Nephron (organoid): ENCODE measurements around the gene BUD31.

Experiments used
- H3K27ac Mint-ChIP-seq, 3 experiments: 2 replicates each; pipeline ENCODE4 v1.8.0; 2020; ENCODE audit warnings: mixed read lengths in 3 of 3, mild to moderate bottlenecking in 2 of 3, moderate library complexity in 1 of 3
- H3K27me3 Mint-ChIP-seq: 2 replicates; pipeline ENCODE4 v1.8.0; 2021; ENCODE audit warnings: low read depth, mild to moderate bottlenecking, moderate library complexity, mixed read lengths
- H3K36me3 Mint-ChIP-seq: 2 replicates; pipeline ENCODE4 v1.8.0; 2020; ENCODE audit warnings: low read depth, mixed read lengths
- H3K4me1 Mint-ChIP-seq: 2 replicates; pipeline ENCODE4 v1.8.0; 2020; ENCODE audit warnings: mixed read lengths
- H3K4me3 Mint-ChIP-seq, 3 experiments: 2 replicates each; pipeline ENCODE4 v1.8.0; 2020; ENCODE audit warnings: mild to moderate bottlenecking in 3 of 3, mixed read lengths in 3 of 3, moderate library complexity in 2 of 3
- H3K9me3 Mint-ChIP-seq: 2 replicates; pipeline ENCODE4 v1.8.0; 2020; ENCODE audit warnings: mixed read lengths
- TF ChIP-seq, protein P1 (sequence below), 3 experiments: fragments of 200-600 bp; sonication (generic); IDR thresholded peaks; one replicate each; pipeline ENCODE4 v1.5.0; 2021; ENCODE audit warnings: antibody characterized with exemption in 3 of 3; ENCODE audit not compliant: unreplicated experiment in 3 of 3

BUD31 gene

GRCh38 chr7:99408379-99409191 is at the start of gene BUD31, which contains the start of gene PDAP1:
TSS of gene BUD31 (plus strand) at chr7:99408969. CDS start at chr7:99411093, 2,124 bp downstream.
TSS of gene PDAP1 (minus strand) at chr7:99408597. CDS start at chr7:99408548, 49 bp downstream.
- TF ChIP-seq, protein P1, sequence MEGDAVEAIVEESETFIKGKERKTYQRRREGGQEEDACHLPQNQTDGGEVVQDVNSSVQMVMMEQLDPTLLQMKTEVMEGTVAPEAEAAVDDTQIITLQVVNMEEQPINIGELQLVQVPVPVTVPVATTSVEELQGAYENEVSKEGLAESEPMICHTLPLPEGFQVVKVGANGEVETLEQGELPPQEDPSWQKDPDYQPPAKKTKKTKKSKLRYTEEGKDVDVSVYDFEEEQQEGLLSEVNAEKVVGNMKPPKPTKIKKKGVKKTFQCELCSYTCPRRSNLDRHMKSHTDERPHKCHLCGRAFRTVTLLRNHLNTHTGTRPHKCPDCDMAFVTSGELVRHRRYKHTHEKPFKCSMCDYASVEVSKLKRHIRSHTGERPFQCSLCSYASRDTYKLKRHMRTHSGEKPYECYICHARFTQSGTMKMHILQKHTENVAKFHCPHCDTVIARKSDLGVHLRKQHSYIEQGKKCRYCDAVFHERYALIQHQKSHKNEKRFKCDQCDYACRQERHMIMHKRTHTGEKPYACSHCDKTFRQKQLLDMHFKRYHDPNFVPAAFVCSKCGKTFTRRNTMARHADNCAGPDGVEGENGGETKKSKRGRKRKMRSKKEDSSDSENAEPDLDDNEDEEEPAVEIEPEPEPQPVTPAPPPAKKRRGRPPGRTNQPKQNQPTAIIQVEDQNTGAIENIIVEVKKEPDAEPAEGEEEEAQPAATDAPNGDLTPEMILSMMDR (IDR thresholded peaks at IDR 0.05; ENCODE audit: unreplicated experiment in 3 of 3), result no peak
- peaks cover 38% of the 10 kb centered on the region for H3K36me3 Mint-ChIP-seq
- no peaks in the 10 kb centered on the region for H3K27me3 Mint-ChIP-seq
- peaks cover 32% of the 10 kb centered on the region for H3K4me1 Mint-ChIP-seq
- no peaks in the 10 kb centered on the region for H3K9me3 Mint-ChIP-seq
- peak within 1 kb of the TSS; percentile 98 to 100 (median 100) for H3K27ac Mint-ChIP-seq
- peak within 1 kb of the TSS; percentile 95 to 99 (median 99) for H3K4me3 Mint-ChIP-seq

DNA sequence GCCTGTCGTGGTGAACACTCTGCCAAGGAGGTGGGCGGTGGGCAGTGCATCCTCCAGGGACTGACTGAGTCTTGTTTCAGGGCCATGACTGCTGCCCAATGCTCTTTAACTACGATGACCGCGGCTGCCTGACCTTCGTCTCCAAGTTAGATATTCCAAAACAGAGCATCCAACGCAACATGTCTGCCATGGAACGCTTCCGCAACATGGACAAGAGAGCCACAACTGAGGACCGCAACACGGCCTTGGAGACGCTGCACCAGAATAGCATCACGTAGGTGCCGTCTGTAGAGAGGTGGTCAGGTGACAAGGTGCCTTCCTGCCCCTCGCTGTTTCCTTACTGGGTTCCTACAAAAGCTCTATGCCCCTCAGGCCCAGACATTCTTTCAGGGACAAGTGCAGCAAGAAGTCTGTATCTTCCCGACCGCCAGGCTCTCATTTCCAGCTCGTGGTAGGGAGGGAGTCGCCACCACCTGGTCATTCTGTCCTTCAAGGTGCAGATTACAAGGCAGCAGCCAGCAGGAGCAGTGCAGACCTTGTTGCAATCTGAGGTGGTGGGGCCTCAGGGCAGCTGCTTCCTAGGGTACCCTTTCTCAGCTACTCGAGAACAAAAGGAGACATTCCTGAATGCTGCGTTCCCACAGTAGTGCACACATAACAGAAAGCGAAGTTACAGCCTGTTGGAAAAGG is 49.2 kb upstream of the BUD31 start:
- H3K9me3 Mint-ChIP-seq, result no peaks in the 10 kb centered on the region
- H3K36me3 Mint-ChIP-seq, result peaks cover 61% of the 10 kb centered on the region
- H3K4me3 Mint-ChIP-seq, result no peak overlapping the region
- TF ChIP-seq, protein P1 (IDR thresholded peaks at IDR 0.05; ENCODE audit: unreplicated experiment in 3 of 3), result no peak
- no peaks in the 10 kb centered on the region for H3K4me1 Mint-ChIP-seq
- H3K27me3 Mint-ChIP-seq, result no peaks in the 10 kb centered on the region
- no peak overlapping the region for H3K27ac Mint-ChIP-seq

GRCh38 chr7:99362801-99363200 is 46.0 kb upstream of the BUD31 start:
- no peak overlapping the region for H3K4me3 Mint-ChIP-seq
- no peaks in the 10 kb centered on the region for H3K4me1 Mint-ChIP-seq
- no peaks in the 10 kb centered on the region for H3K27me3 Mint-ChIP-seq
- H3K9me3 Mint-ChIP-seq, result no peaks in the 10 kb centered on the region
- no peak overlapping the region for H3K27ac Mint-ChIP-seq
- H3K36me3 Mint-ChIP-seq, result peaks cover 65% of the 10 kb centered on the region
- TF ChIP-seq, protein P1 (IDR thresholded peaks at IDR 0.05; ENCODE audit: unreplicated experiment in 3 of 3), result no peak

- TF ChIP-seq, protein P1 (IDR thresholded peaks at IDR 0.05; ENCODE audit: unreplicated experiment in 3 of 3), result no peak
- no peaks in the 10 kb centered on the region for H3K27me3 Mint-ChIP-seq
- H3K36me3 Mint-ChIP-seq, result peaks cover 60% of the 10 kb centered on the region
- H3K4me3 Mint-ChIP-seq, result no peak overlapping the region
- H3K27ac Mint-ChIP-seq, result no peak overlapping the region
- no peaks in the 10 kb centered on the region for H3K9me3 Mint-ChIP-seq
- H3K4me1 Mint-ChIP-seq, result no peaks in the 10 kb centered on the region
Measured at GRCh38 chr7:99363286-99363685, 45.5 kb upstream of the BUD31 start.

GRCh38 chr7:99365318-99366141 is 43.2 kb upstream of the BUD31 start:
- Mint-ChIP-seq H3K4me3 (no peak overlapping the region), H3K9me3 (no peaks in the 10 kb centered on the region), H3K27ac (no peak overlapping the region), H3K36me3 (peaks cover 53% of the 10 kb centered on the region), H3K4me1 (peaks cover 6% of the 10 kb centered on the region), H3K27me3 (no peaks in the 10 kb centered on the region)
- TF ChIP-seq, protein P1 (IDR thresholded peaks at IDR 0.05; ENCODE audit: unreplicated experiment in 3 of 3), result peak; percentile 15 to 38 (median 34)
